Choroid plexus epithelial cell (primary cell): Measurements from ENCODE around the gene EIF5A2.

Experiments used
- DNase-seq: peaks from one replicate; pipeline ENCODE4 v3.0.0-alpha.2; 2010; ENCODE audit warnings: low read depth
- H3K4me3 ChIP-seq: 2 replicates; pipeline ENCODE4 v1.5.1; 2011; ENCODE audit warnings: low read depth, mild to moderate bottlenecking, control low read depth, low read length, moderate library complexity
- TF ChIP-seq, protein P1 (sequence below): conservative IDR thresholded peaks from 2 replicates; pipeline ENCODE4 v1.5.1; 2011; ENCODE audit warnings: low read depth, mild to moderate bottlenecking, control low read depth, inconsistent platforms, low read length, moderate library complexity

EIF5A2 gene

DNA sequence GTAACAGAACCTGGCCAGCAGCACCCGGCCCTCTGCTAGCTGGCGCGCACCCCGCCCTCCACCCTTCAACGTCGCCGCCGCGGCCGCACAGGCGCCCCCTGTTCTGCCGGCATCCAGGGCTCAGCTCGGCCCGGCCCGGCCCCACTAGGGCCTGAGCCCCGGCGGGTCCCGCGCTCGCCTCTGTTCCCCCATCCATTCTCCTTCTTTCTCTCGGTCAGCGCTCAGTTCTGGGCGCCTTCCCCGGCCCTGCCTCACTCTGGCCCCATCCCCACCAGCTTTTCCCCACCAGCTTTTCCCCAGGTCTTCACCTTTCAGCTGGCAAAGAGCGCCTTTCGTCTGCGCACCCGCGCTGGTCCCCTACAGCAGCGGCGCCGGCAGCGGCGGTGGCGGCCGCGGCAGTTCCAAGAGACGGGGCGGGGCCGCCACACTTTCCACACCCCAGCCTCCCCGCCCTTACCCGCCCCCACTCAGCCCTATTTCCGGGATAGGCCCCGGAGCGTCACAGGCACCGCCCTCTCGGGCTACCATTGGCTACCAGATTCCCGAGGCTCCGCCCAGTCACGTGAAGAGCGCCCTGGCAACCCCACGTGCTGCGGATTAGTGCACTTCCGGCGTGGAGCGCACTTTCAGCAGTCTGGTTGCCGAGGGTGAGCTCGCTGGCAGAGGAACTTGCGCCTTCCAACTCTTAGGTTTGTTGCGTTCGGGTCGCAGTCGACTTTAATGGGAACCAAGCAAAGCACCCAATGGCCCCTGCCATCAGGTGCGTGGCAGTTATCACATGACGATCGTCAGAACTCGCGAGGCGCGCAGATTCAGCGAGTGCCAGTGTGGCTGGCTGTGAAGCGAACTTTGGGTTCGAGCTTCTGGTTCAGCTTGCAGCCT lies at the start of gene EIF5A2:
Gene EIF5A2, minus strand, starts transcription at position 403 of the 882 bp plus-strand sequence. CDS start 831 bp downstream, outside the sequence.
- DNase-seq = peak; percentile 98
- TF ChIP-seq, protein P1, sequence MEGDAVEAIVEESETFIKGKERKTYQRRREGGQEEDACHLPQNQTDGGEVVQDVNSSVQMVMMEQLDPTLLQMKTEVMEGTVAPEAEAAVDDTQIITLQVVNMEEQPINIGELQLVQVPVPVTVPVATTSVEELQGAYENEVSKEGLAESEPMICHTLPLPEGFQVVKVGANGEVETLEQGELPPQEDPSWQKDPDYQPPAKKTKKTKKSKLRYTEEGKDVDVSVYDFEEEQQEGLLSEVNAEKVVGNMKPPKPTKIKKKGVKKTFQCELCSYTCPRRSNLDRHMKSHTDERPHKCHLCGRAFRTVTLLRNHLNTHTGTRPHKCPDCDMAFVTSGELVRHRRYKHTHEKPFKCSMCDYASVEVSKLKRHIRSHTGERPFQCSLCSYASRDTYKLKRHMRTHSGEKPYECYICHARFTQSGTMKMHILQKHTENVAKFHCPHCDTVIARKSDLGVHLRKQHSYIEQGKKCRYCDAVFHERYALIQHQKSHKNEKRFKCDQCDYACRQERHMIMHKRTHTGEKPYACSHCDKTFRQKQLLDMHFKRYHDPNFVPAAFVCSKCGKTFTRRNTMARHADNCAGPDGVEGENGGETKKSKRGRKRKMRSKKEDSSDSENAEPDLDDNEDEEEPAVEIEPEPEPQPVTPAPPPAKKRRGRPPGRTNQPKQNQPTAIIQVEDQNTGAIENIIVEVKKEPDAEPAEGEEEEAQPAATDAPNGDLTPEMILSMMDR = no peak
- H3K4me3 ChIP-seq = peak within 1 kb of the TSS; percentile 80

DNA sequence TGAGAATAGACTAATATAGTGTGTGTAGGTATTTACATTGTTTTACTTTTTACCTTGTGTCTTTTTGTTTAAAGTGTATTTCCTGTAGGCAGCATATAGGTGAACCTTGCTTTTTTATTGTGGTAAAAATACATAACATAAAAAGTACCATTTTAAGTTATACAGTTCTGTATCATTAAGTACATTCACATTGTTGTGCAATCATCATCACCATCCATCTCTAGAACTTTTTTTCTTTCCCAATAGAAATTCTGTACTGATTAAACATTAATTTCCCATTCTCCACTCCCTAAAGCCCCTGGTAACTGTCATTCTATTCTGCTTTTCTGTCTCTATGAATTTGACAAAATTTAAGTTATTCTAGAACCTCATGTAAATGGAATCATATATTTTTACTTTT lies 48.2 kb upstream of the EIF5A2 start:
- H3K4me3 ChIP-seq = no peak overlapping the region
- no peak for DNase-seq
- TF ChIP-seq, protein P1 = no peak

DNA sequence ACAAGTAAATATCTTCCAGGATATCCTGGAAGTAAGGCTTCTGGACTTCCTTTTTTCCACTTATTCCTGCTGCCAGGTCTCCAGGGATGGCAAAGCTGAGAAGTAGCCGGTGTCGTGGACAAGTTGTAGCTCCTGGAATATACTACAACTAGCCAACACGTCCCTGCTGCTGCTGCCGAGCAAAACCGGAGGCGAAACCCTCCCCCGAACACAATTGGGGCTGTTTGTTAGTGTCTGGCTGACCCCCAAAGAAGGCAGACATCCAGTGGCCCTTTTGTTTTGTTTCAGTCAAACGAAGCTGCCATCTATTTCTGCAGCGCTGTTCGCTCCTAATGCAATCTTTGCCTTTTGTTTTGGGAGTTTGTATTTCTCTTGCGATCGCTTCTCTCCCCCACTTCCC lies 45.3 kb upstream of the EIF5A2 start:
- TF ChIP-seq, protein P1 = no peak
- no peak overlapping the region for H3K4me3 ChIP-seq
- no peak for DNase-seq

DNA sequence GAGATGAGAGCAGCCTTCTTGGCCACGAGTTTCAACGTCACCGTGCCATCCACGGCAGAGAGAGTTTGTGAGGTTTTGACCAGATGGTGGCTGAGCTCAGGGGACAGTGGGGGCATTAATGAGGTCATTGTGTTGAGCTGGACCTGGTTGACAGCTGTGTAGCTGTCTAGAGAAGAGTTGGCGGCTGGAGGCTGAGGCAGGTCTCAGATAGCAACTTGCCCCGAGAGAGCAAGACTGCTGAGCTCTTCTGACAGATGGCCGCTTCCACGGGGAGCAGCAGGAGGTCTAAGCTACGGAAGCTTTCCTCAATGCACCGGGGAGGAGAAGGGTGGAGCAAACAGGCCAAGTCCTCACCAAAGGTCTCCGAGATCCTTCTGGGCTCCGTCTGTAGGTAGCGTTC lies 44.8 kb upstream of the EIF5A2 start:
- H3K4me3 ChIP-seq = no peak overlapping the region
- TF ChIP-seq, protein P1 = no peak

DNA sequence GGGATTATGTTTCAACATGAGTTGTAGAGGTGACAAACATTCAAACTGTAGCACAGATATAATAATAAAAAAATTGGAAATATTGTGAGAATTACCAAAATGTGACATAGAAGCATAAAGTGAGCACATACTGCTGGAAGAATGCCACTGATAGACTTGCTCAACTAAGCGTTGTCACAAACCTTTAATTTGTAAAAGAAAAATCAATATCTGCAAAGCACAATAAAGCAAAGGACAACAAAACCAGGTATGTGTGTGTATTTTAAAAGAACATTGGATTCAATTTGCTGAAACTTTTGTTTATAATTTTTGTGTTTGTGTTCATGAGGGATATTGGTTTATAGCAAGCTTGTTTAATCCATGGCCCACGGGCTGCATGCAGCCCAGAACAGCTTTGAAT lies 40.8 kb upstream of the EIF5A2 start:
- no peak for DNase-seq
- TF ChIP-seq, protein P1 = no peak
- H3K4me3 ChIP-seq = no peak overlapping the region

More for the DNA sequence above, 44.8 kb upstream of the EIF5A2 start:
- DNase-seq = no peak

DNA sequence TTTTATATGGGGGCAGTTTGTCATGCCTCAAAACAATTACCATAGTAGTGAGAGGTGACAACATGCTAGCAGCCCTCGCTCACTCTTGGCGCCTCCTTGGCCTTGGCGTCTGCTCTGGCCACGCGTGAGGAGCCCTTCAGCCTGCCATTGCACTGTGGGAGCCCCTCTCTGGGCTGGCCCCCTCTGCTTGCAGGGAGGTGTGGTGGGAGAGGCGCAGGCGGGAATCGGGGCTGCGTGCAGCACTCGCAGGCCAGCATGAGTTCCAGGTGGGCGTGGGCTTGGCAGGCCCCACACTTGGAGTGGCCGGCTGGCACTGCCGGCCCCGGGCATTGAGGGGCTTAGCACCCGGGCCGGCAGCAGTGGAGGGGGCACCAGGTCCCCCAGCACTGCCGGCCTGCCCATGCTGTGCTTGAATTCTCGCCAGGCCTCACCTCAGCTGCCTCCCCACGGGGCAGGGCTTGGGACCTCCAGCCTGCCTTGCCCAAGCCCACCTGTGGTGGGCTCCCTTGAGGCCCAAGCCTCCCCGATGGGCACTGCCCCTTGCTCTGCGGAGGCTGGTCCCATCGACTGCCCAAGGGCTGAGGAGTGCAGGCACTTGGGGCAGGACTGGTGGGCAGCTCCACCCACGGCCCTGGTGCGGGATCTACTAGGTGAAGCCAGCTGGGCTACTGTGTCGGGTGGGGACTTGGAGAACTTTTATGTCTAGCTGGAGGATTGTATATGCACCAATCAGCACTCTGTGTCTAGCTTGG lies 38.8 kb upstream of the EIF5A2 start:
- no peak overlapping the region for H3K4me3 ChIP-seq
- DNase-seq = no peak
- TF ChIP-seq, protein P1 = no peak
